WTC11 (cell line): Measurements from ENCODE around the gene BRSK1.

Source experiments
- ATF2 ChIP-seq: sonication (generic); formaldehyde crosslinking; IDR thresholded peaks from 2 replicates; pipeline ENCODE4 v1.8.1; 2022; ENCODE audit warnings: low read depth, missing genetic modification reagents, borderline replicate concordance
- CTCF ChIP-seq: fragments of 200-600 bp; IDR thresholded peaks from 2 replicates; pipeline ENCODE4 v1.8.0; 2022; ENCODE audit warnings: antibody characterized with exemption
- ESRRA ChIP-seq: sonication (generic); formaldehyde crosslinking; IDR thresholded peaks from 2 replicates; pipeline ENCODE4 v1.8.1; 2022; ENCODE audit warnings: mild to moderate bottlenecking, missing genetic modification reagents, borderline replicate concordance

- TF ChIP-seq CTCF = no peak
- no peak for TF ChIP-seq ESRRA (CRISPR knock-in tag)
- TF ChIP-seq ATF2 (CRISPR knock-in tag) = no peak
Measured at GRCh38 chr19:55344444-55344843, 60.6 kb downstream of the BRSK1 start.
